GM12872 (cell line): ENCODE results near the gene WIZ.

Source experiments
- TF ChIP-seq, protein P1 (sequence below): IDR thresholded peaks from 3 replicates; pipeline ENCODE4 v1.5.1; 2011; ENCODE audit warnings: low read depth, mild to moderate bottlenecking, low read length, moderate library complexity; ENCODE audit not compliant: insufficient read depth

WIZ gene

DNA sequence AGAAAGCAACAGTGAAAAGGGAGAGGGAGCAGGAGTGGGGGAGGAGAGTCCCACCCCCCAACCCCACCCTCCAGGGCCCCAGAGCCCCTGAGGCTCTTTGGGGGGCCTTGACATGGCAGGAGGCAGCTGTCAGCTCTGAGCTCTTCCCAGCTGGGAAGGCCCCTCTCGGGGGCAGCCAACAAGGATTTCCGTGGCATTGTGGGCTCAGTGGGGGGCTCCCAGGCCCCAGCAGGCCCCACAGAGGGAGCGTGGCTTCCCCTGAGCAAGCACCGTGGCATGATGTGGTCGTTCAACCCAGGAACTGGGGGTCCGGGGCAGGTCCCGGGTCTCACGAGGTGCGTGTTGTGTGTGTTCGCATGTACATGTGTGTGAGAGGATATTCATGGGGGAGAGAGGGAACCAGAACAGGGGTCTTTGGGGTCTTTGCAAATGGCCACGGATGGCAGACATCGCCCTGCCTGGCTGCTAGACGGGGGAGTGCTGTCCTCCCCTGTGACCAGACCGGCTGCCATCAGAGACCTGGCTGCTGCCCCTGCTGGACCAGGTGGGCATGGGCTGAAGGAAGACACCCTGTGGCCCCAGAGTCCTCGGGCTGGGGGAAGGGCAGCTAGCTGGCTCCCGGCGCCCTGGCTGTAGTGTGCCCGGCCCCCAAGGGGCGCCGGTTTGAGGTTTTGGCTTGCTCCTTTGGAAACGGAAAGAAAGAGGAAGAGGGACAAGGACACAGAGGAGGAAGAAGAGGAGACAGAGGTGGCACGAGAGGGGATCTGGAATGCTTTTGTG is 27.3 kb downstream of the WIZ start:
- TF ChIP-seq, protein P1, sequence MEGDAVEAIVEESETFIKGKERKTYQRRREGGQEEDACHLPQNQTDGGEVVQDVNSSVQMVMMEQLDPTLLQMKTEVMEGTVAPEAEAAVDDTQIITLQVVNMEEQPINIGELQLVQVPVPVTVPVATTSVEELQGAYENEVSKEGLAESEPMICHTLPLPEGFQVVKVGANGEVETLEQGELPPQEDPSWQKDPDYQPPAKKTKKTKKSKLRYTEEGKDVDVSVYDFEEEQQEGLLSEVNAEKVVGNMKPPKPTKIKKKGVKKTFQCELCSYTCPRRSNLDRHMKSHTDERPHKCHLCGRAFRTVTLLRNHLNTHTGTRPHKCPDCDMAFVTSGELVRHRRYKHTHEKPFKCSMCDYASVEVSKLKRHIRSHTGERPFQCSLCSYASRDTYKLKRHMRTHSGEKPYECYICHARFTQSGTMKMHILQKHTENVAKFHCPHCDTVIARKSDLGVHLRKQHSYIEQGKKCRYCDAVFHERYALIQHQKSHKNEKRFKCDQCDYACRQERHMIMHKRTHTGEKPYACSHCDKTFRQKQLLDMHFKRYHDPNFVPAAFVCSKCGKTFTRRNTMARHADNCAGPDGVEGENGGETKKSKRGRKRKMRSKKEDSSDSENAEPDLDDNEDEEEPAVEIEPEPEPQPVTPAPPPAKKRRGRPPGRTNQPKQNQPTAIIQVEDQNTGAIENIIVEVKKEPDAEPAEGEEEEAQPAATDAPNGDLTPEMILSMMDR, result no peak

DNA sequence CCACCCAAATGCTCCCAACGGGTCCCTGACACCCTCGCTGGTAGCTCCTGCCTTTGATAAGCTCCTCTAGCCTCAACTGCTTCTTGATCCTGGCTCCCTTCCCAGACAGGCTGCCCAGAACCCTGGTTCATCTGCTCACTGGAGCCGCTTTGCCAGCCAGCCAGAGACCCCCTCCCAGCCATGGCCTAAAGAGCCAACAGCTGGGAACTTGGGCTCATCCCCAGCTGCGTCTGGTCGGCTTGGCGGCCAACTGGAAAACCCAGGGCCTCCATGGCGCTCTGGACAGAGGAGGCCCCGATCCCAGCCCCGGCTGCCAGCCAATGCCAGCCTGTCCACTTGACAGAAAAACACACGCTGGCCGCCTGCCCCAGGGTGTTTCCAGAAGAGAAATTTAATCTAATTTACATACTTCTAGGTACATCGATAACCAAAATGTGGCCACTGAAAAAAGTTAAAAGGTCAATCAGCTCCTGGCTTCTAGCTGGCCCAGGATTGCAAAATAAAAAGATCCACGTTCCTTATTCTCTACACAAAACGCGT is 28.0 kb downstream of the WIZ start:
- TF ChIP-seq, protein P1, result no peak

DNA sequence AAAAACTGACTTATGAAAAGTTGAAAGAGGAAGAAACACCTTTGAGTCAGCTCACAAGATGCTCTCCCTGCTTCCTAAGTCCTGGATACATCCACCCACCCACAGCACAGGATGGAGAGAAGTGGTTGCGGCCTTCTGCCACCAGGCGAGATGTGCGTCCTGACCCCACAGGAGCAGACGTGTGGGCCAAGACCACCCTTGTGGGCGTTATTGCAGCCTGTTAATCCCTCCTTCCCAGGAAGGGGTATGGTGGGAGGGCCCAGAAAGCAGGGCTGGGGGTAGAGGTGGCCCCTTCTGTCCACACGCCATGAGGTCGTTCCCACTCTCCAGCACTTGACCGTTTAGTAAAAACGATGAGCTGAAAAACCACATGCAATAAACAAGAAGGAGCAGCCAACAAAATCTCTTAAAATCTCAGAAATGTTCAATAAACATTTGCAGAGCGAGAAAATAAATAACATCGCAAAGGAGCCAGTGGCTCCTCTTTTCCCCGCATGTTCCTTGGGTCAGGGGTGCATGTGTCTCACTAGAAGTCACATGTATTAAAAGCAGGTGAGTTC is 28.5 kb downstream of the WIZ start:
- TF ChIP-seq, protein P1, result no peak

DNA sequence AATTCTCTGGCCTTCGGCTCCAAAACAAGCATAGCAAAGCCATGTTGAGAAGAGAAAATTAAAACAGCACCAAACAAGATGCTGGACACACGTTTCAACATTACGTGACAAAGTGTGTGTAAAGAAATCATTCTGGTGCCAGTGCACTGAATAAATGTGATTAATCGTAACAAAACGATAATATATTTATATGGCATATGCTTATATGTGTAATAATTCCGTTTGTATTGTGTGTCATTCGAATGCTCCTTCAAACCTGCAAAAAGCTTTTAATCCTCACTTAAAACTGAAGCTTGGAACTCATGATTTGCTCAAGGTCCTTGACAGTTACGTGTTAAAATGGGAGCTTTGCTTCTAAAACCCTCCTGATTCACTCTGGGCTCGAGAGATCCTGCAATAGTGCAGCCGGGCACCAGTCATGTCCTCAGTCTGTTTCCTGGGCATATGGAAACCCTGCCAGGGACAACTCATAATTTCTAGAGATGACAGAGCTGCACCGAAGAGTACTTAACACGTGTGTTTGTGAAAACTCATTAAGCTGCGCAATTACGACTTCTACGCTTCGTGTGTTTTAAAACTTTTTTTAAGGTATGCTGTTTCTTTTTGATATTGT is 30.2 kb downstream of the WIZ start:
- TF ChIP-seq, protein P1, result no peak

DNA sequence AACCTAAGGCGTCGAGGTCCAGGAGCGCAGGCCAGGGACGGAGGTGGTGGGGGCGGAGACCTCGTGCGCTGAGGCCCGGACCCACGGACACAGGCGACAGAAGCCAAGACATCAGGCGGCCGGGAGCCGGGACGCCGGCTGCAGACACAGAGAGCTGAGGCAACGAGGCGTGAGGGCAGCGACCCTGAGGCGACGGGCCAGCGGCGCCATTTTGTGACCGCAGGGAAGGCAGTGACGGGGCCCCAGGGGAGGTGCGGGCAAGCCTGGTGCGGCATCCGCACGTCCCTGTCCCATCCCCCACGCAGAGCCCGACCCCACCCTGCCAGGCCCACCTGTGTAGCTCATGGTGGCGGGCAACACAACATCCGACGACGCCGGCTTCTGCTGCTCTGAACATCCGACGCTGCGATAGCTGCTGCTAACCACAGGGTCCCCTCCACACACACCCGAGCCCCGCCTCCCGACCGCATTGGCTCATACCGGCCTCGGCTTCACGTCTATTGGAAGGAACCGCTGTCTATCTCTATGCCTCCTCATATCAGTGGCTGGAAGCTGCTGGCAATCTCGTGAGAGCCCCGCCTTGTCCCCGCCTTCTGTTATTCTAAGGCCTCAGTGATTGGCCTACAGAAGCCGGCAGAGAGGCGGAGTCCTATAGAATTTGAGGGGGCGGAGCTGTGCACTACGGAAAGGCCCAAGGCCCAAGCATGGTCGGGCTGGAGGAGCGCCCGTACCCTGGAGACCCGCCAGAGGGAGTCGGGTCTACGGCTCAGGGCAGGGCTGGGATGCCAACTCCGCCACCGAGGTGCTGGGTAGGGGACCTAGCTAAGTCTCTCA is 31.0 kb downstream of the WIZ start, which contains the start of gene AKAP8L:
Gene AKAP8L, minus strand, starts transcription at position 410 of the 834 bp plus-strand sequence. Its CDS starts 65 bp downstream, at position 345.
- TF ChIP-seq, protein P1, result peak; percentile 86

DNA sequence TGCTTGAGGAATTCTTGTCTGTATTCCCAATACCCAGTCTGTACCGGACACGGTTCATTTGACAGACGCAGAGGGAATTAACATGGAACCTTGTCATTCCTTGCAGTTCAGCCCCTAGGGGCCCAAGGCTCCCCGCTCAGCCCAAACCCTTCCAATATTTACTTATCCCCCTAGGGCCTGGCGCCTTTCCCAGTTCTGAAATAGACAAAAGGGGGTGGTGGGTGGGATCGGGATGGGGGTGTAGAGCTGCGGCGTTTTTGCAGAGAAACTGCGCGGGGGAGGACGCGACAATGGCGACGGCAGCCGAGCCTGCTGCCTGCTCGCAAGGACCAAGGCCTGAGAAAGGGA is 31.6 kb downstream of the WIZ start:
- TF ChIP-seq, protein P1, result no peak
